ENCODE data around the gene CPVL.

CPVL gene

GRCh38 chr7:28957064-28957750 lies 189.1 kb downstream of the CPVL start:
- in situ Hi-C loops (cut with HindIII; ENCODE audit: low pct_unique_long_range_greater_than_20kb, low sequenced_read_pairs) = no loop called here
- peak; percentile 73 to 75 for DNase-seq (ENCODE audit: low read depth in 1 of 2, low spot score in 1 of 2)
- TF ChIP-seq JUND (IDR thresholded peaks at IDR 0.05; ENCODE audit: low read depth) = no peak

GRCh38 chr7:28956608-28957063 lies 189.7 kb downstream of the CPVL start:
- no peak for TF ChIP-seq JUND (IDR thresholded peaks at IDR 0.05; ENCODE audit: low read depth)
- DNase-seq (ENCODE audit: low read depth in 1 of 2, low spot score in 1 of 2) = peak; percentile 96 to 99
- in situ Hi-C loops (cut with HindIII; ENCODE audit: low pct_unique_long_range_greater_than_20kb, low sequenced_read_pairs) = no loop called here

DNA sequence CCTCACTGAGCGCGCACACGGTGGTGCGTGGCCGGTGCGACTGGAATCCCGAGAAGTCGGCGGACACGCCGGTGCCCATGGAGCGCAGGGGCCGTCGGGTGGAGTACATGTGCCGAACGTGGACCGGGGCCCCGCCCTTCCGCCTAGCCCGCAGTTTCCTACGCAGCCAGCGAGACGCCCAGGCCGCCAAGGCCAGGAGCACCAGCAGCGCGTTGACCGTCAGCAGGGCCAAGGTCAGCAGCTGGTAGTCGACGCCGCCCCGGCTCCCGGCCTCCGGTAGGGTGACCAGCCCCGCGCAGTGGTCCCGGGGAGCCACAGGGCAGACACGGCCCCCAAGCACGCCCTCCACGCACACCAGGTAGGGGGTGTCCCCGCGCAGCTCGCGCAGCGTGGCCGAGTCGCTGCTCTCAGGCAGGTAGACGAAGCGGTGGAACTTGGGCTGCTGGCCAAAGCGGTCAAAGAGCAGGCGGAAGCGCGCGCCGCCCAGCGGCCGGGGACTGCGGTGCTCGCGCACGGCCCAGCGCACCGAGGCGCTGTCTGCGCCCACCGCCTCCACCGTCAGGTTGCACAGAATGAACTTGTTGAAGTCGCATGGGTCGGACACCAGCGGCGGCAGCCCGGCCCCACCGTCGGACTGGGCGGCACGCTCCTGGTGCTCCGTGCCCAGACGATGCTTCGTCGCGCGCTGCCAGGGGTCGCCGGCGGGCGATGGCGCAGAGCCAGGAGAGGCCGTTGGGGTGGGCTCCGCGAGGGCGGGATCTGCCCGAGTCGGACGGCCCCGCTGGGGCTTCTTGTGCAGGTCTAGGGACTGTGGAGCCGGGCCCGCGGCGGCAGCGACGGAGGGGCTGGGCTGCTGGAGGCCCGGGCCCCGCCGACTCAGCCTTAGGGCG lies 190.4 kb downstream of the CPVL start:
- in situ Hi-C loops (cut with HindIII; ENCODE audit: low pct_unique_long_range_greater_than_20kb, low sequenced_read_pairs) = no loop called here
- TF ChIP-seq JUND (IDR thresholded peaks at IDR 0.05; ENCODE audit: low read depth) = no peak
- DNase-seq (ENCODE audit: low read depth in 1 of 2, low spot score in 1 of 2) = peak; percentile 95 to 98

GRCh38 chr7:28955356-28955717 lies 191.0 kb downstream of the CPVL start:
- no peak for TF ChIP-seq JUND (IDR thresholded peaks at IDR 0.05; ENCODE audit: low read depth)
- no peak for DNase-seq (ENCODE audit: low read depth in 1 of 2, low spot score in 1 of 2)
- in situ Hi-C loops (cut with HindIII; ENCODE audit: low pct_unique_long_range_greater_than_20kb, low sequenced_read_pairs) = no loop called here

- no peak for TF ChIP-seq JUND (IDR thresholded peaks at IDR 0.05; ENCODE audit: low read depth)
- in situ Hi-C loops (cut with HindIII; ENCODE audit: low pct_unique_long_range_greater_than_20kb, low sequenced_read_pairs) = no loop called here
- no peak for DNase-seq (ENCODE audit: low read depth in 1 of 2, low spot score in 1 of 2)
These were observed 191.4 kb downstream of the CPVL start for GRCh38 chr7:28954946-28955345.

DNA sequence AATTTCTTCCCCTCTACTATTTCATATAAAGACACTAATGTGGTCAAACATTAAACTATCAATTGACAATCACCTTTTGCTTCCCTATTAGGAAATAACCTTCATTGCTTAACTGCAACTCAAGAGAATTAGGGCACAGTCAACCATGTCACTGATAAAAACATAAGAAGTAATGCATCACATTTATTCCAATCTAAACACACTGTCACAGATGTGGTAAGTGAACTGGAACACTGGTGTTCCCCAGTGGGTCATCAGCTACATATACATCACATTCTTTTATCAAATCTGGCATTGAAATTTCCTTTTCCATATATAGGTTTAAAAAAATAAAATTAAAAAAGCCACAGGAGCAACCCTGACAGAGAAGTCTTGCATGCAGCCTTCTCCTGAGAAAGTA lies 191.9 kb downstream of the CPVL start:
- in situ Hi-C loops (cut with HindIII; ENCODE audit: low pct_unique_long_range_greater_than_20kb, low sequenced_read_pairs) = no loop called here
- no peak for TF ChIP-seq JUND (IDR thresholded peaks at IDR 0.05; ENCODE audit: low read depth)

GRCh38 chr7:28953633-28954032 lies 192.7 kb downstream of the CPVL start:
- no peak for TF ChIP-seq JUND (IDR thresholded peaks at IDR 0.05; ENCODE audit: low read depth)
- in situ Hi-C loops (cut with HindIII; ENCODE audit: low pct_unique_long_range_greater_than_20kb, low sequenced_read_pairs) = no loop called here
- DNase-seq (ENCODE audit: low read depth in 1 of 2, low spot score in 1 of 2) = no peak

More for the DNA sequence above, 191.9 kb downstream of the CPVL start:
- DNase-seq (ENCODE audit: low read depth in 1 of 2, low spot score in 1 of 2) = no peak
